SK-N-SH treated with all-trans-retinoic acid at 6 μM for 48 hours (cell line): ENCODE data around the gene RND3.

Experiments
- GLIS3 ChIP-seq: fragments of 250-450 bp; sonication (Bioruptor Pico); IDR thresholded peaks from 2 replicates; pipeline ENCODE4 v1.5.0; 2020; ENCODE audit warnings: mild to moderate bottlenecking, moderate library complexity
- ISL1 ChIP-seq: fragments of 250-450 bp; sonication (Bioruptor Pico); IDR thresholded peaks from 2 replicates; pipeline ENCODE4 v2.1.2; 2022; ENCODE audit warnings: mild to moderate bottlenecking, moderate library complexity
- PPARA ChIP-seq: fragments of 250-450 bp; sonication (Bioruptor Pico); IDR thresholded peaks from 2 replicates; pipeline ENCODE4 v1.5.0; 2020; ENCODE audit warnings: mild to moderate bottlenecking, borderline replicate concordance
- RARB ChIP-seq: fragments of 250-450 bp; sonication (Bioruptor Pico); IDR thresholded peaks from 2 replicates; pipeline ENCODE4 v1.8.0; 2021; ENCODE audit warnings: mild to moderate bottlenecking, moderate library complexity
- ZNF565 ChIP-seq: fragments of 450-650 bp; formaldehyde crosslinking; conservative IDR thresholded peaks from 2 replicates; pipeline ENCODE4 v1.5.0; 2020; ENCODE audit warnings: low read depth, mild to moderate bottlenecking, moderate library complexity
- TF ChIP-seq, protein P1 (sequence below): fragments of 250-450 bp; sonication (Bioruptor Pico); IDR thresholded peaks from 2 replicates; pipeline ENCODE4 v1.5.1; 2020; ENCODE audit warnings: low read depth, mild to moderate bottlenecking, moderate library complexity
- TF ChIP-seq, protein P2 (sequence below): fragments of 250-450 bp; sonication (Bioruptor Pico); IDR thresholded peaks from 2 replicates; pipeline ENCODE4 v1.8.0; 2020; ENCODE audit warnings: mild to moderate bottlenecking, moderate library complexity, borderline replicate concordance
- TF ChIP-seq, protein P3 (sequence below): fragments of 250-450 bp; sonication (Bioruptor Pico); IDR thresholded peaks from 2 replicates; pipeline ENCODE4 v1.5.0; 2020; ENCODE audit warnings: mild to moderate bottlenecking, moderate library complexity
- TF ChIP-seq, protein P4 (sequence below): fragments of 250-450 bp; sonication (Bioruptor Pico); IDR thresholded peaks from 2 replicates; pipeline ENCODE4 v1.5.1; 2021; ENCODE audit warnings: mild to moderate bottlenecking, moderate library complexity

DNA sequence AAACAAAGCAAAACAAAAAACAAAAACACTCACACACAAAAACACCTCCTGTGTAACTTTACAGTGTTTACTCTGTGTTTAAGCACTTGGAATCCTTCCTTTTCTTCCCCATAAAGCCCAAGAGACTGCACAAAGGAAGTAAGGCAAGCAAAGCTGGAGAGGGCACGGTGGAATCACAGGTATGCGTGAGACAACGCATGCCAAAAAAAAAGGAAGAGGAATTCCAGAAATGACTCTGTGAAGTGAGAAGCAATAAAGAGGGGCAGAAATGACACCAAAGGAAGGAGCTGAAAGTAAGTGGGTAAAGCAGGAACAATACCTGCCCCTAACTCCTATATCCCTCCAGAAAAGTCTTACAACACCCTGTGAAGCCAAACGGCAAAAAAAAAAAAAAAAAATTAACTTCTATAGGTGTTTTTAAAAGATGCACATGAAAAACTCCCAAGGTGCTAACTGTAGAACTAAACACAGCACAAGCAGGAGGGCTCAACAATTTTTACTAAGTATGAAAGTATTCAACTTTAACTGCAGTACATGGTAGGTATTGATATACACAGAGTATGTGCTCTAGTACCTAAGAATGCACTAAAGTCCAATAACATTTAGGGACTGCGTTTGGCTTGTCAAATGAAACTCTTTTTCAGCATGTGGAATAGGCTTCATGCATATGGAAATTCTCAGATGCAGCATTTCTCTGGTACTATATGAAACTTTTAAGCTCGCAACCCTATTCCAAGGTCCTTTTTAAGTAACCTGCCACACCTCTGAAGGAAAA lies 9.1 kb downstream of the RND3 start:
- TF ChIP-seq PPARA (CRISPR knock-in tag) = no peak
- TF ChIP-seq ZNF565 (CRISPR knock-in tag) = no peak
- TF ChIP-seq, protein P1, sequence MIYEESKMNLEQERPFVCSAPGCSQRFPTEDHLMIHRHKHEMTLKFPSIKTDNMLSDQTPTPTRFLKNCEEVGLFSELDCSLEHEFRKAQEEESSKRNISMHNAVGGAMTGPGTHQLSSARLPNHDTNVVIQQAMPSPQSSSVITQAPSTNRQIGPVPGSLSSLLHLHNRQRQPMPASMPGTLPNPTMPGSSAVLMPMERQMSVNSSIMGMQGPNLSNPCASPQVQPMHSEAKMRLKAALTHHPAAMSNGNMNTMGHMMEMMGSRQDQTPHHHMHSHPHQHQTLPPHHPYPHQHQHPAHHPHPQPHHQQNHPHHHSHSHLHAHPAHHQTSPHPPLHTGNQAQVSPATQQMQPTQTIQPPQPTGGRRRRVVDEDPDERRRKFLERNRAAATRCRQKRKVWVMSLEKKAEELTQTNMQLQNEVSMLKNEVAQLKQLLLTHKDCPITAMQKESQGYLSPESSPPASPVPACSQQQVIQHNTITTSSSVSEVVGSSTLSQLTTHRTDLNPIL (CRISPR knock-in tag) = no peak
- no peak for TF ChIP-seq RARB
- TF ChIP-seq ISL1 (CRISPR knock-in tag) = no peak
- TF ChIP-seq, protein P2, sequence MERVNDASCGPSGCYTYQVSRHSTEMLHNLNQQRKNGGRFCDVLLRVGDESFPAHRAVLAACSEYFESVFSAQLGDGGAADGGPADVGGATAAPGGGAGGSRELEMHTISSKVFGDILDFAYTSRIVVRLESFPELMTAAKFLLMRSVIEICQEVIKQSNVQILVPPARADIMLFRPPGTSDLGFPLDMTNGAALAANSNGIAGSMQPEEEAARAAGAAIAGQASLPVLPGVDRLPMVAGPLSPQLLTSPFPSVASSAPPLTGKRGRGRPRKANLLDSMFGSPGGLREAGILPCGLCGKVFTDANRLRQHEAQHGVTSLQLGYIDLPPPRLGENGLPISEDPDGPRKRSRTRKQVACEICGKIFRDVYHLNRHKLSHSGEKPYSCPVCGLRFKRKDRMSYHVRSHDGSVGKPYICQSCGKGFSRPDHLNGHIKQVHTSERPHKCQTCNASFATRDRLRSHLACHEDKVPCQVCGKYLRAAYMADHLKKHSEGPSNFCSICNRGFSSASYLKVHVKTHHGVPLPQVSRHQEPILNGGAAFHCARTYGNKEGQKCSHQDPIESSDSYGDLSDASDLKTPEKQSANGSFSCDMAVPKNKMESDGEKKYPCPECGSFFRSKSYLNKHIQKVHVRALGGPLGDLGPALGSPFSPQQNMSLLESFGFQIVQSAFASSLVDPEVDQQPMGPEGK (CRISPR knock-in tag) = no peak
- no peak for TF ChIP-seq GLIS3 (CRISPR knock-in tag)
- TF ChIP-seq, protein P3, sequence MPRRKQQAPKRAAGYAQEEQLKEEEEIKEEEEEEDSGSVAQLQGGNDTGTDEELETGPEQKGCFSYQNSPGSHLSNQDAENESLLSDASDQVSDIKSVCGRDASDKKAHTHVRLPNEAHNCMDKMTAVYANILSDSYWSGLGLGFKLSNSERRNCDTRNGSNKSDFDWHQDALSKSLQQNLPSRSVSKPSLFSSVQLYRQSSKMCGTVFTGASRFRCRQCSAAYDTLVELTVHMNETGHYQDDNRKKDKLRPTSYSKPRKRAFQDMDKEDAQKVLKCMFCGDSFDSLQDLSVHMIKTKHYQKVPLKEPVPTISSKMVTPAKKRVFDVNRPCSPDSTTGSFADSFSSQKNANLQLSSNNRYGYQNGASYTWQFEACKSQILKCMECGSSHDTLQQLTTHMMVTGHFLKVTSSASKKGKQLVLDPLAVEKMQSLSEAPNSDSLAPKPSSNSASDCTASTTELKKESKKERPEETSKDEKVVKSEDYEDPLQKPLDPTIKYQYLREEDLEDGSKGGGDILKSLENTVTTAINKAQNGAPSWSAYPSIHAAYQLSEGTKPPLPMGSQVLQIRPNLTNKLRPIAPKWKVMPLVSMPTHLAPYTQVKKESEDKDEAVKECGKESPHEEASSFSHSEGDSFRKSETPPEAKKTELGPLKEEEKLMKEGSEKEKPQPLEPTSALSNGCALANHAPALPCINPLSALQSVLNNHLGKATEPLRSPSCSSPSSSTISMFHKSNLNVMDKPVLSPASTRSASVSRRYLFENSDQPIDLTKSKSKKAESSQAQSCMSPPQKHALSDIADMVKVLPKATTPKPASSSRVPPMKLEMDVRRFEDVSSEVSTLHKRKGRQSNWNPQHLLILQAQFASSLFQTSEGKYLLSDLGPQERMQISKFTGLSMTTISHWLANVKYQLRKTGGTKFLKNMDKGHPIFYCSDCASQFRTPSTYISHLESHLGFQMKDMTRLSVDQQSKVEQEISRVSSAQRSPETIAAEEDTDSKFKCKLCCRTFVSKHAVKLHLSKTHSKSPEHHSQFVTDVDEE (CRISPR knock-in tag) = no peak
- TF ChIP-seq, protein P4, sequence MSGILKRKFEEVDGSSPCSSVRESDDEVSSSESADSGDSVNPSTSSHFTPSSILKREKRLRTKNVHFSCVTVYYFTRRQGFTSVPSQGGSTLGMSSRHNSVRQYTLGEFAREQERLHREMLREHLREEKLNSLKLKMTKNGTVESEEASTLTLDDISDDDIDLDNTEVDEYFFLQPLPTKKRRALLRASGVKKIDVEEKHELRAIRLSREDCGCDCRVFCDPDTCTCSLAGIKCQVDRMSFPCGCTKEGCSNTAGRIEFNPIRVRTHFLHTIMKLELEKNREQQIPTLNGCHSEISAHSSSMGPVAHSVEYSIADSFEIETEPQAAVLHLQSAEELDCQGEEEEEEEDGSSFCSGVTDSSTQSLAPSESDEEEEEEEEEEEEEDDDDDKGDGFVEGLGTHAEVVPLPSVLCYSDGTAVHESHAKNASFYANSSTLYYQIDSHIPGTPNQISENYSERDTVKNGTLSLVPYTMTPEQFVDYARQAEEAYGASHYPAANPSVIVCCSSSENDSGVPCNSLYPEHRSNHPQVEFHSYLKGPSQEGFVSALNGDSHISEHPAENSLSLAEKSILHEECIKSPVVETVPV (CRISPR knock-in tag) = no peak
